Gastrocnemius medialis (tissue), 4 donors: Measurements from ENCODE around the gene ZNF500.

ENCODE experiments used
- CTCF ChIP-seq, 5 experiments: fragments of 450-650 bp in 3 of 5; fragments of 200-600 bp in 2 of 5; sonication (generic) in 2 of 5; IDR thresholded peaks in 4 of 5; conservative IDR thresholded peaks in 1 of 5; 1 replicate in 4 of 5; 2 replicates in 1 of 5; pipeline ENCODE4 v1.5.1; 2016 to 2019; ENCODE audit warnings: antibody characterized with exemption in 5 of 5, mild to moderate bottlenecking in 3 of 5, moderate library complexity in 3 of 5
- POLR2A ChIP-seq, 2 donors: fragments of 450-650 bp; IDR thresholded peaks; one replicate each; pipeline ENCODE4 v1.6.1; 2017; ENCODE audit warnings: antibody characterized with exemption in 2 of 2, mild to moderate bottlenecking in 2 of 2, moderate library complexity in 2 of 2

GRCh38 chr16:4733211-4733742 is 33.7 kb downstream of the ZNF500 start:
- TF ChIP-seq CTCF (IDR thresholded peaks at IDR 0.05 in 4 of 5, conservative IDR thresholded peaks at IDR 0.05 in 1 of 5) (no peak), POLR2A (IDR thresholded peaks at IDR 0.05) (no peak)
